Stomach (tissue), 4 donors: Measurements from ENCODE around the gene CEP55.

Source experiments
- CTCF ChIP-seq, 7 experiments: fragments of 450-650 bp in 4 of 7; fragments of 200-600 bp in 3 of 7; sonication (generic) in 3 of 7; IDR thresholded peaks; one replicate each; pipeline ENCODE4 v1.5.1; 2016 to 2019; ENCODE audit warnings: antibody characterized with exemption in 7 of 7, control low read depth in 2 of 7, mild to moderate bottlenecking in 1 of 7
- POLR2A ChIP-seq, 4 donors: fragments of 450-650 bp; IDR thresholded peaks; one replicate each; pipeline ENCODE4 v1.6.1; 2016; ENCODE audit warnings: antibody characterized with exemption in 4 of 4, control low read depth in 2 of 4, mild to moderate bottlenecking in 1 of 4, moderate library complexity in 1 of 4

- TF ChIP-seq CTCF (IDR thresholded peaks at IDR 0.05) = no peak
- no peak for TF ChIP-seq POLR2A (IDR thresholded peaks at IDR 0.05)
These were observed 23.3 kb upstream of the CEP55 start for GRCh38 chr10:93473161-93473560.
